GM12878 (cell line): ENCODE results near the gene RERE.

Source experiments
- CTCF ChIP-seq, 3 experiments: IDR thresholded peaks in 2 of 3; conservative IDR thresholded peaks in 1 of 3; 2 replicates each; pipeline ENCODE4 v1.5.1; 2011; ENCODE audit warnings: low read depth in 3 of 3, low read length in 3 of 3, mild to moderate bottlenecking in 3 of 3, control low read depth in 2 of 3, moderate library complexity in 2 of 3, inconsistent platforms in 1 of 3, mixed read lengths in 1 of 3; ENCODE audit not compliant: control insufficient read depth in 2 of 3, insufficient read depth in 1 of 3; ENCODE audit errors: extremely low read depth in 1 of 3
- CUX1 ChIP-seq: IDR thresholded peaks from 2 replicates; pipeline ENCODE4 v1.6.1; 2012; ENCODE audit warnings: improper control_type of control experiment, low read depth, low read length; ENCODE audit not compliant: insufficient replicate concordance
- EP300 ChIP-seq, 2 experiments: fragments of 150-350 bp in 1 of 2; IDR thresholded peaks; 2 replicates each; pipeline ENCODE4 v1.6.1; 2011 to 2012; ENCODE audit warnings: low read depth in 2 of 2, low read length in 2 of 2, borderline replicate concordance in 1 of 2, improper control_type of control experiment in 1 of 2, inconsistent platforms in 1 of 2; ENCODE audit not compliant: control insufficient read depth in 1 of 2
- ETV6 ChIP-seq, 2 experiments: fragments of 450-650 bp in 1 of 2; IDR thresholded peaks in 1 of 2; conservative IDR thresholded peaks in 1 of 2; 2 replicates each; pipeline ENCODE4 v1.6.1; 2014; ENCODE audit warnings: antibody characterized with exemption in 1 of 2, borderline replicate concordance in 1 of 2, low read depth in 1 of 2, mild to moderate bottlenecking in 1 of 2, moderate library complexity in 1 of 2
- EZH2 ChIP-seq: IDR thresholded peaks from 2 replicates; pipeline ENCODE4 v1.6.1; 2012; ENCODE audit warnings: low read depth, mild to moderate bottlenecking, control low read depth, inconsistent platforms, low read length, borderline replicate concordance; ENCODE audit not compliant: control insufficient read depth
- FOXK2 ChIP-seq: fragments of 450-650 bp; IDR thresholded peaks from 2 replicates; pipeline ENCODE4 v1.6.1; 2017; ENCODE audit warnings: mild to moderate bottlenecking, moderate library complexity
- KDM1A ChIP-seq: fragments of 200-600 bp; sonication (generic); IDR thresholded peaks from 2 replicates; pipeline ENCODE4 v1.6.1; 2016; ENCODE audit warnings: borderline replicate concordance
- POLR2A ChIP-seq: IDR thresholded peaks from 2 replicates; pipeline ENCODE4 v1.6.1; 2011; ENCODE audit warnings: low read depth, mild to moderate bottlenecking, low read length
- RAD21 ChIP-seq: IDR thresholded peaks from 2 replicates; pipeline ENCODE4 v1.6.1; 2011; ENCODE audit warnings: mild to moderate bottlenecking, low read depth, low read length, moderate library complexity; ENCODE audit not compliant: insufficient read depth
- RCOR1 ChIP-seq: conservative IDR thresholded peaks from 2 replicates; pipeline ENCODE4 v1.6.1; 2012; ENCODE audit warnings: low read depth, low read length, improper control_type of control experiment
- SREBF1 ChIP-seq: IDR thresholded peaks from 2 replicates; pipeline ENCODE4 v1.6.1; 2012; ENCODE audit warnings: mild to moderate bottlenecking, low read length
- TAF1 ChIP-seq: IDR thresholded peaks from 2 replicates; pipeline ENCODE4 v1.6.1; 2011; ENCODE audit warnings: mild to moderate bottlenecking, low read depth, low read length, borderline replicate concordance

- TF ChIP-seq TAF1 (no peak), RAD21 (no peak), EZH2 (no peak), RCOR1 (no peak), SREBF1 (no peak), KDM1A (no peak), POLR2A (no peak), ETV6 (conservative IDR thresholded peaks at IDR 0.05 in 1 of 2, IDR thresholded peaks at IDR 0.05 in 1 of 2; ENCODE audit: borderline replicate concordance in 1 of 2, low read depth in 1 of 2) (no peak), CTCF (IDR thresholded peaks at IDR 0.05 in 2 of 3, conservative IDR thresholded peaks at IDR 0.05 in 1 of 3; ENCODE audit: control insufficient read depth in 2 of 3, extremely low read depth in 1 of 3, insufficient read depth in 1 of 3, low read depth in 3 of 3, low read length in 3 of 3) (no peak), FOXK2 (no peak), EP300 (IDR thresholded peaks at IDR 0.05; ENCODE audit: borderline replicate concordance in 1 of 2, control insufficient read depth in 1 of 2, low read depth in 2 of 2, low read length in 2 of 2) (no peak), CUX1 (no peak)
Observed at GRCh38 chr1:8825985-8826481, 8.6 kb upstream of the RERE start.
